GM21367 (cell line): ENCODE measurements around the gene HNRNPL.

Experiments
- ATAC-seq: cut with Tn5 transposase; IDR thresholded peaks from one replicate; pipeline ENCODE4 v1.9.1; 2021; ENCODE audit not compliant: unreplicated experiment

Gene HNRNPL

DNA sequence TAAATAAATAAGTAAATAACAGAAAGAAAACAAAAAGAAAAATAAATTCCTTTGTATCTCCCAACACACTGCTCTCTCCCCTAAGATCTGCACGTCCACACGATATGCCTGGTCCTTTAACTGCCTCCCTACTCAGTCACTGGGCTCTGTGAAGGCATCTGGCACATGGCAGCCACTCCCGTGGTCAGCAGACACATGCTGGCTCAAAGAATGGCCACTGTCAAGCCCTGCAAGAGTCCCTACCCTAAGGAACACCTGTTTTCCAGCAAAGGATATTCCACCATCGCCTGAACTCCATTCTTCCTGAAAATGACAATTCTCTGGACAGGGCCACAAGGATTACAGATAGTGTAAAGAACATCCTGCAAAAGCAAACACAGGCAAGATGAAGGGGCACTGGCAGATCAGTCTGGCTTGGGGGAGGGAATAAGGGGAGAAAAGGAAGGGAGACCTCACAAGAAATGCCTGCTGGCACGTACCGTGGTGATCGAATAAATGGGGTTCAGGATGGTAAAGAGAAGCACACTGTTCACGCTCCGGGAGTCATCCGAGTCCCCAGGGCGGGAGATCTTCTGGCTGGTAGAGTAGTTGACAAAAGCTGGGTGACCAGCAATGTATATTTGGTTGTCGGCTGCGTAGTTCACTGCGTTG is 4.3 kb downstream of the HNRNPL start:
- no peak for ATAC-seq

- no peak for ATAC-seq
These were observed 5.6 kb downstream of the HNRNPL start for GRCh38 chr19:38844093-38844686.

GRCh38 chr19:38843175-38843758 is 6.5 kb downstream of the HNRNPL start:
- ATAC-seq, result no peak

DNA sequence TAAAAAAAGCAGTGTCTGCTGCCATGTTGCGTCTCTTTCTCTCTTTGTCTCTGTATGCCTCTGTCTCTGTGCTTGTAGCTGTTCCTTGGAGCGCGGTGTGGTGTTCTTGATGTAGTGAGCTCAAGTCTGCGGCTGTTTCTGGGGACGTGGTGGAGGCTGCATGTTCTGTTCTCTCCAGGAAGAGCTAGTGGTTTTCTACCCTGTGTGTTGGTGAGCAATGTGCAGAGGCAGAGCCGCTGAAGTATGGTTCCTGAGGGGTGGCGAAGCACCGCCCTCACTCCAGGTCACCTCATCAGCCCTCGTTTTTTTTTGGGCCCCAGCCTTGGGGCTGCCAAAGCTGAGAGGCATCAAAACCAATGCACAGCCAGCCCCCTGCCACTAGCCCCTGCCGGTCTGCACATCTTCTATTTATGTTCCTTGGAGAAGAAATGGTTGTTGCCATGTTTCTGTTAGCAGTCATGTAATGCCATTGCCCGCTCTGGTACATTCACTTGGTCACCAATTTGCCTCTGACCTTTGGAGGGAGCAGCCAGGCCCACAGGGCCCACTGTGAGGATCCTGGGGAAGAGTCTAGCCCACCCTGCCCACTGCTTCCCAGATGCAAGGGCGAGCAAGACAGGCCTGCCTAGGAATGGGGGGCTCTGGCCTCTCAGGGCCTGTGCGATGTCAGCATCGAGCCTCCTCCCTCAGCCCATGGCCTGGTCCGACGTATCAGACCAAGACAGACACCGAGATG is 7.2 kb downstream of the HNRNPL start:
- ATAC-seq, result no peak

DNA sequence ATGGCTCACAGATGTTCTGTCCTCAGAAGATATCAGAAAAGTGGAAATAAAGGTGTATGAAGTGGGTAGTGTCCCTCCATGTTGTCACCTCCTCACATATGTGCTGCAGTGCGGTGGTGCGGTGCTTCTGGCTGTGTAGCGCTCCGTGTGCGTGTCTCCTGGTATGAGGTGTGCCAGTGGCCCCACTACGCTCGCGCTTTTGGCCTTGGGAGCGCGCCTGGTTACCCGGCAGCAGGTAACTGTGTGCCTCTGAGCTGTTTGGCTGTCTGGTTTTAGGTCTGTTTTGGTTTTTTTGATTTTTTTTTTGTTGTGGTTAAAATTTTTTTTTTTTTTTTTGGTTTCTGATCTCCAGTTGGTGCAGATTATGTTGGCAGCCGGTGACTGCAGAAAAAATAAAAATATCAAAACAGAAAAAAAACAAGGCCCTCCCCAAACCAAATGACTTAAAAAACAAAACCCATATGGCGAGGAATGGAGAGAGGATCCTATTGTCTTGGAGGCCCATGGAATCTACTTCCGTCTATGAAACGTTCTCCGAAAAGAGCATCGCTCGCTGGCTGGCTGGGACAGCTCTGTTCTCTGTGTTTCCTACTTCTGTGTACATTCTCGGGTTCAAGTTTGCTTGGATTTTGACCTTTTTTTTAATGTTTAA is 7.9 kb downstream of the HNRNPL start:
- ATAC-seq, result no peak

DNA sequence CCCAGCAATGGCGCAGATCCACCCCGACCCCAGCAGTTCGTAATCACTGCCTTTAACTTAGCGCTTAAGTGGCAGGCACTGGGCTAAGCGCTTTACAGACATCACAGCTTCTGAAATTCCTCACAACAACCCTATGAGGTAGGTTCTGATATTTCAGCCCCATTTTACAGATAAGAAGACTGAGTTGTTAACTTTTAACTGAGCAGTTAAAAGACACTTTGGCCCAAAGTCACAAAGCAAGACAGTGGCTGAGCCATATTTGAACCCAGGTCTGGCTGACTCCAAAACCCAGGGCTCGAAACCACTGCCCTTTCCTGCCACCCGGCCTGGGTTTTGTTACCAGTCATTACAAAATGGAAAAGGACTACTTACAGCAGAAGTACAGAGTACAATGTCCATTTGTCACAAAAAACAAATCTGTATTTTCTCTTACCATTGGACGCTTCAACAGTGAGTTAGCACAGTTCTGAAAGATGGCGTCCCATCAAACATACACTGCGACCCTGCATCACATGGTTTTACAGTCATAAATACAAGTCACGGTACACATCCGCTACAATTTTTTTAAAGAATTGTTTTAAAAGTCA is 8.5 kb downstream of the HNRNPL start:
- ATAC-seq, result no peak

DNA sequence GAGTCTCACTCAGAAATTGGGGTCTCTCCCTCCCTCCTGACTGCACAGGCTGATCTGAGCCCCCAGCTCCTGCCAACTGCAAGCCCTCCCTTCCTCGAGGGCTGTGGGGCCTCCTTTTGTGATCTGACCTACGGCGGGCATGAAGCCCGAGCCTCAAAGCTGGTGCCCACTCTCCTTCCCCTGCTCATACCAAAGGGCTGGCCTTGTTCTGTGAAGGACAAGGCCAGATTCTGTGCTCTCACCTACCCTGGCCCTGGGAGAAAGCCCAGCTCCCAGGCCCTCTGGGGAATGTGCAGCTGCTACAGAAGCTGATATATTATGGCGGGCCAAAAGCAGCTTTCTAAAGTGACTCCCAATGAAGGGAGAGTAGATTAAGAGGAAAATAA is 9.2 kb downstream of the HNRNPL start:
- ATAC-seq, result no peak

DNA sequence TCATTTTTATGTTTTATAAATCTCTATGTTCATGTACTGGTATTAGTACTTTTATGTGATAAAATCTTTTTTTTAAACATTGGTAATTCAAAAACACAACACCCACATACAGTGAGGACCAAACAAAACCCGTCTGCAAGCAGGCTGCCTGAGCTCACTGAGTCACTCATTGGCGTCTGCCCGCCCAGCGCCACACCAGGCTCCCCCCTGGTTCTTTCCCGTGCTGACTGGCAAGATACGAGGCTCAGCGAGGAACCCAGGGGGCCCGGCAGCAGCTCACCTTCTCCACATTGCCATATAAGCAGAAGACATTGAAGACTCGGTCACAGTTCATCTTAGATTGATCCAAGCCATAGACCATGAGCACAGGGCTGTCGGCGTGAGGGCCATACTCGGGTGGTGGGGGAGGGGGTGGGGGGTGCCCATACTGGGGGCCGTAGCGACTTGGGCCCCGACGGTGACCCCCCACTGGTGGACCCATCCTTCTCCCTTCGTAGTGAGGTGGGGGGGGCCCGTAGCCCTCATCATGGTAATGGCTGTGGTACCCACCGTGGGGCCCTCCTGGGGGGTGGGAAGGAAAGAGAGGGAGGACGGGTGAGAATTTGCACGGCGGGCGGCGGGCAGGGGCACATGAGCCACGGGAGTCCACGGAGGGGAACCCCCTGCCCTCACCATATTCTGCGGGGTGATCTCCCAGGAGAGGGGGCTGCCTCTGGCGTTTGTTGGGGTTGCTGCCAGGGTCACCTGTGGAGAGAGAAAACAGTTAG is 9.8 kb downstream of the HNRNPL start:
- no peak for ATAC-seq

DNA sequence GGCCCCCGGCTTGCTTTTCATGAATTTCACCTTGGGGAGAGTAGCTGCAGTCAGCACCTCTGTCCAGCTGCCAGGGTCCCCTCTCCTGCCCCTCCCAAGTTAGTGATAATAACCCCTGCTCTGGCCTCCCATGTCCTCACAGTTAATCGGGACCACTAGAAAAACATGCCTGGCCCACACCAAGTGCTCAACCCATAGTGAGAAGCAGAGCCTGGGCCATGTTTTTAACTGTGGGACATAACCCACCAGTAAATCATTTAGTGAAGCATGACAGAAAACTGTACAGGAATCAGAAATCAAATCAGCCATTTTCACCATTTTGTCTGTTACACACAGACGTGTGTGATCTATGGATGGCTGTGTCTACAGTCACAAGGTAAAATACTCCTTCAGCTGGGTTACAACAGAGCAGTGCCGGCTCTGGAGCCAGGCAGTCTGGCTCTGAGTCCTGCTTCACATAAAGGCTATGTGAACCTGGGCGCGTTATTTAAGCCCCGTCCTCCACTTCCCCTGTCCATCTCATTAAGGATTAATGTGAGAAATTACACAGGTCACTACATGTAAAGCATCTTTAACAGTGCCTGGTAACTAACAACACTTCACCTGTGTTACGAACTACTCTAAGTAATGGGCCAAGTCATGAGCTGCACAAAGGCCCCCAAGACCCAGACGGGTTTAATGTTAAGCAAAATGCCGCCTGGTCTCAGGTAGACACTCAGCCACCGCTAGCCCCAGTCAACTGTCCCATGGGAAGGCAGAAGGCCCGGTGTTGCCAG is 10.6 kb downstream of the HNRNPL start:
- no peak for ATAC-seq

DNA sequence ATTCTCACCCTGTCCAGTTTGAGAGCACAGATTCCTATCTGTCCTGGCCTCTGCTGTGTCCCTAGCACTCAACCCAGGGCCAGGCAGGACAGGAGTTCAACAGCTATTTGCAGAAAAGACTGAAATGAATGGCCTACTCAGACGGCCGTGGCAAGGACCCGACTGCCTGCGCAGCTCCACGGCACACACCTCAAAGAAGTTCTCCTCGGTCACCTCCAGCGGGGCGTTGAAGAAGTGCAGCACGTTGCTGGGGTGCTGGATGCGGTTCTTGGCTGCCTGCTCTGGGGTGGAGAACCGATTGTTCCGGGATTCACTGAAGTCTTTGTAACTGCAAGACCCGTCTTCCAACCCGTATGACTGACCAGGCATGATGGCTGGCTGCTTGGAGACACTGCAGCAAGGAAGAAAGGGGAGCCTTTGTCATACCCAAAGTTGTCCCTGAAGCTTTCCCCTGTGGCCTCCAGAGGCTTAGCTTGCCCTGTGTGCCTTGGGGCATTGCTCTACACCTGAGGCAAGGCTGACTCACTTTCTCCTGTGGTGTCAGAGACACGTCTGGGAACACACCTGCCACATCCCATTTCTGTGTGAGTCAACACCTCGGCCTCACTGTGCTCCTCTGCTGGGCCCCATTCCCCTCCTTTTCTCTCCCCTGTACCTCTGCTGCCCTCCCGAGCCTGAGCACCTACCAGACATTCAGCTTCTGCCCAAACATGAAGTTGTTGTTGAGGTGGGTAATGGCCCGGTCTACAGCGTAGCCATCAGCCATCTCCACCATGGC is 11.4 kb downstream of the HNRNPL start:
- no peak for ATAC-seq

DNA sequence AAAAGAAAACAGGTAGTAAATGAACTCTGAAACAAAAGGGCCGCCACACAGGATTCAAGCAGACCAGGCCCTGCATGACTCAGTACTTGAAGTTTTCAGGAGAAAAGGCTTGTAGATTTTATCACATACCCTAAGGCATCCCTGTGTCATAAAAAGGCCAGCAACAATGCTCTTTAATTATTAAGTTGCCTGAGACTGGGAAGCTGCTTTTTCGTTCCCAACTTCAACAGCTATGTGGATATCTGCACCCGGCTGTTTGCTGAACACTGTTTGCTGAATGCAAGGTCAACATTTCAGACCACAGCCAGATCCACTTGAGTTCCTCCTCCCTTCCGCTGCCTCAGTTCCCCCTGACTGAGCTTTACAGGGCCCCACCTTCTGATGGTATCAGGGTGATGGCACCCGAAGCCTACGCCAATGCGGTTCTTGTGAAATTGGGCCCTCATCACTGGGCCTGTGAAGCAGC is 12.1 kb downstream of the HNRNPL start:
- no peak for ATAC-seq

DNA sequence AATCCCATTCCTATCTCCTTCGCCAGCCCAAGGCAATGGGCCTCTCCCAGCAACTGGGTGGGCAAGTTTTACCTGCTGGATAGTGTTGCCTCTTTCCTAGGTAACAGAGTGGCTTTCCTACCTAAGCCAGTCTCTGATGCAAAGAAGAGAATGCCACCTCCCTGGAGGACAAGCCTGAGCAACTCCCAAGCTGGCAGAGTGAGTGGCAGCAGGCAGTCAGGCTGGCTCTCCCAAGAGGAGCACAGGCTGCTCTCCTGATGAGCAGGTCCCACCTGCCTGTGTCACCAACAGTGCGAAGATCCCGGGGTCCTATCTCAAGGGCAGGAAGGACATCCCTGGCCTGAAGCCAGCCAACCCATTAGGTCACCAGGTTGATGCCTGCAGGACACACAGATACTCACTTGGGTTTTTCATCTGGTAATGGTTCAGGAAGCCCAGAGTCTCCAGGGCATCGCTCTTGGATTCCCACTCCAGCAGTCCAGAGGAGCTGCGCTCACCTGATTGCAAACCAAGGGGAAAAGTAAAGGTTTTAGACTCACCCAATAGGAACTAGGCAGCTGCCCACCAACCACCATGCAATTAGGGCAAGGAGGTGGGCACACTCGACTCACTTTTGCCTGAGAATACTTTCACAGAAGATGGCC is 12.7 kb downstream of the HNRNPL start:
- ATAC-seq, result no peak

- ATAC-seq, result no peak
These were observed 13.4 kb downstream of the HNRNPL start for GRCh38 chr19:38836159-38836982.

- ATAC-seq, result no peak
These were observed 15.2 kb downstream of the HNRNPL start for GRCh38 chr19:38834590-38834989.

DNA sequence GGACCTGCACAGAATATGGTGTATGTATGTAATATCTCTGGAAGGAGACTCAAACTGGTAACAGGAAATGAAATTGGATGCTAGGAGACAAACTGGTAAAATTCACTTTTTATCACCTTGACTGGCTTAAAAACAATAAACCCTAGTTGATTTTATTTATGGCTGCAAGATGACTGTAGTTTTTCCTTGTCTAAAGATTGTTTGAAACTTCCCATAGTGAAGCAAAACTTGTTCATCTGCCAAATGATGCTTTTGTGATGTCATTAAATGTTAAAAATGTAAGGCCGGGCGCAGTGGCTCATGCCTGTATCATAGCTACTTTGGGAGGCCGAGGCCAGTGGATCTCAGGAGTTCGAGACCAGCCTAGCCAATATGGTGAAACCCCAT is 15.7 kb downstream of the HNRNPL start:
- no peak for ATAC-seq

- no peak for ATAC-seq
These were observed 16.7 kb downstream of the HNRNPL start for GRCh38 chr19:38833092-38833425.

GRCh38 chr19:38831142-38831605 is 18.6 kb downstream of the HNRNPL start:
- peak; percentile 30 for ATAC-seq
